NCI-H2227 (cell line): ENCODE measurements around the gene CAPZB.

Source experiments
- DNase-seq: peaks from one replicate; lab custom pipeline; 2025; ENCODE audit not compliant: unreplicated experiment; lab: John Stamatoyannopoulos, UW

CAPZB gene

GRCh38 chr1:19432943-19433718 lies 52.2 kb downstream of the CAPZB start:
- peak; percentile 76 for DNase-seq

- DNase-seq = no peak
Observed at GRCh38 chr1:19430121-19431068, 54.9 kb downstream of the CAPZB start.

GRCh38 chr1:19429611-19430010 lies 55.7 kb downstream of the CAPZB start:
- DNase-seq = peak; percentile 23

- no peak for DNase-seq
Observed at GRCh38 chr1:19427087-19427781, 58.1 kb downstream of the CAPZB start.

- DNase-seq = no peak
Observed at GRCh38 chr1:19426294-19427086, 58.8 kb downstream of the CAPZB start.

GRCh38 chr1:19425646-19426239 lies 59.6 kb downstream of the CAPZB start:
- no peak for DNase-seq

- no peak for DNase-seq
Observed at GRCh38 chr1:19424651-19425570, 60.4 kb downstream of the CAPZB start.

- no peak for DNase-seq
Observed at GRCh38 chr1:19423130-19423529, 62.2 kb downstream of the CAPZB start.

- no peak for DNase-seq
Observed at GRCh38 chr1:19421365-19421764, 64.0 kb downstream of the CAPZB start.

- no peak for DNase-seq
Observed at GRCh38 chr1:19420606-19421005, 64.7 kb downstream of the CAPZB start.

- DNase-seq = no peak
Observed at GRCh38 chr1:19419691-19420090, 65.6 kb downstream of the CAPZB start.

- DNase-seq = no peak
Observed at GRCh38 chr1:19418503-19418971, 66.8 kb downstream of the CAPZB start.

GRCh38 chr1:19416921-19417470 lies 68.3 kb downstream of the CAPZB start:
- DNase-seq = no peak

- DNase-seq = no peak
Observed at GRCh38 chr1:19416145-19416544, 69.2 kb downstream of the CAPZB start.

GRCh38 chr1:19414515-19415121 lies 70.7 kb downstream of the CAPZB start:
- no peak for DNase-seq

- DNase-seq = no peak
Observed at GRCh38 chr1:19413999-19414398, 71.3 kb downstream of the CAPZB start.

- DNase-seq = no peak
Observed at GRCh38 chr1:19412654-19413053, 72.7 kb downstream of the CAPZB start.

- no peak for DNase-seq
Observed at GRCh38 chr1:19411612-19412011, 73.7 kb downstream of the CAPZB start.
